Gastroesophageal sphincter (tissue), 3 donors: ENCODE results near the gene MUC5B.

Experiments
- CTCF ChIP-seq, 4 experiments: fragments of 200-600 bp in 2 of 4; fragments of 450-650 bp in 2 of 4; sonication (generic) in 1 of 4; IDR thresholded peaks; one replicate each; pipeline ENCODE4 v1.5.1; 2017 to 2019; ENCODE audit warnings: antibody characterized with exemption in 4 of 4, mild to moderate bottlenecking in 2 of 4, moderate library complexity in 2 of 4
- EP300 ChIP-seq: sonication (generic); formaldehyde crosslinking; IDR thresholded peaks from one replicate; pipeline ENCODE4 v1.6.1; 2017; ENCODE audit warnings: antibody characterized with exemption, mild to moderate bottlenecking
- POLR2A ChIP-seq, 2 donors: fragments of 450-650 bp; IDR thresholded peaks; one replicate each; pipeline ENCODE4 v1.6.1; 2017; ENCODE audit warnings: antibody characterized with exemption in 2 of 2, mild to moderate bottlenecking in 2 of 2, moderate library complexity in 1 of 2
- POLR2AphosphoS5 ChIP-seq: sonication (generic); formaldehyde crosslinking; IDR thresholded peaks from one replicate; pipeline ENCODE4 v1.6.1; 2017; ENCODE audit warnings: antibody characterized with exemption

GRCh38 chr11:1277936-1278512 is 55.2 kb downstream of the MUC5B start:
- no peak for TF ChIP-seq POLR2A (IDR thresholded peaks at IDR 0.05)
- TF ChIP-seq CTCF (IDR thresholded peaks at IDR 0.05) = no peak
- no peak for TF ChIP-seq POLR2AphosphoS5
- TF ChIP-seq EP300 = no peak
